A673 (cell line): Measurements from ENCODE around the gene ADK. TPM values are rescaled to one million over a fixed set of nuclear protein-coding genes. Genes with fewer than 3 reads are reported as not detected.
"Not testable (repeated sequence)": the region's sequence is repeated elsewhere in the genome, so short reads cannot be mapped to it uniquely, and the experiment has no call there.

ENCODE experiments used
- BruUV-seq: library from RNA; stranded (reverse); fragments of 400-500 nt; replicated peaks from 2 replicates; lab custom pipeline; 2021; lab: Mats Ljungman, UMichigan
- CTCF ChIA-PET: fragments of 300-600 bp; sonication (Branson Sonifier 250); formaldehyde crosslinking; loops from one replicate; lab custom pipeline; 2022; ENCODE audit warnings: antibody characterized with exemption; lab: Charles Lee
- POLR2A ChIA-PET: fragments of 300-600 bp; sonication (Branson Sonifier 250); formaldehyde crosslinking; loops from one replicate; lab custom pipeline; 2022; ENCODE audit warnings: antibody characterized with exemption; ENCODE audit not compliant: low non-redundant PET; lab: Charles Lee
- DNase-seq: peaks from one replicate; pipeline ENCODE4 v3.0.0-alpha.2; 2015; ENCODE audit warnings: low spot score
- H3K27ac ChIP-seq: fragments of 200-600 bp; sonication (generic); 2 replicates; pipeline ENCODE4 v1.5.1; 2016; ENCODE audit warnings: mixed run types, low read depth, mild to moderate bottlenecking, mixed read lengths, antibody characterized with exemption, low read length; ENCODE audit not compliant: poor library complexity, severe bottlenecking
- H3K27me3 ChIP-seq: fragments of 200-600 bp; sonication (generic); replicated peaks from 2 replicates; pipeline ENCODE4 v1.6.1; 2017; ENCODE audit warnings: mixed run types, low read depth, mild to moderate bottlenecking, mixed read lengths, antibody characterized with exemption, low read length; ENCODE audit not compliant: insufficient read depth, poor library complexity
- H3K36me3 ChIP-seq: fragments of 200-600 bp; sonication (generic); 2 replicates; pipeline ENCODE4 v1.6.1; 2016; ENCODE audit warnings: mixed run types, mild to moderate bottlenecking, mixed read lengths, antibody characterized with exemption, low read length; ENCODE audit not compliant: insufficient read depth, poor library complexity, severe bottlenecking
- H3K4me1 ChIP-seq: fragments of 200-600 bp; sonication (generic); 2 replicates; pipeline ENCODE4 v1.6.1; 2017; ENCODE audit warnings: mixed run types, mild to moderate bottlenecking, mixed read lengths, antibody characterized with exemption, low read length; ENCODE audit not compliant: insufficient read depth, poor library complexity, severe bottlenecking
- H3K4me3 ChIP-seq: fragments of 200-600 bp; sonication (generic); 2 replicates; pipeline ENCODE4 v1.5.1; 2016; ENCODE audit warnings: low read depth, mixed run types, mild to moderate bottlenecking, mixed read lengths, low read length; ENCODE audit not compliant: poor library complexity, severe bottlenecking
- H3K9me3 ChIP-seq: fragments of 200-600 bp; sonication (generic); 2 replicates; pipeline ENCODE4 v1.6.1; 2016; ENCODE audit warnings: mixed run types, low read depth, mild to moderate bottlenecking, mixed read lengths, antibody characterized with exemption, low read length; ENCODE audit not compliant: poor library complexity, severe bottlenecking
- CTCF ChIP-seq: fragments of 300-800, 200-600 bp; sonication (generic); conservative IDR thresholded peaks from 2 replicates; pipeline ENCODE4 v1.5.1; 2017; ENCODE audit warnings: low read depth, mild to moderate bottlenecking, antibody characterized with exemption, low read length, moderate library complexity, mixed read lengths
- EZH2 ChIP-seq: fragments of 200-600 bp; sonication (generic); IDR thresholded peaks from 2 replicates; pipeline ENCODE4 v1.6.1; 2017; ENCODE audit warnings: borderline replicate concordance, low read depth, mild to moderate bottlenecking, mixed read lengths, antibody characterized with exemption, low read length; ENCODE audit not compliant: poor library complexity, severe bottlenecking
- intact Hi-C: fragments of 100-400 bp; cut with micrococcal nuclease; formaldehyde crosslinking; loops from one replicate; pipeline ENCODE4 v1.10.0; 2022; ENCODE audit not compliant: unreplicated experiment
- total RNA-seq: library from RNA; stranded (reverse); gene quantifications from 2 replicates; pipeline ENCODE4 v1.2.3, GENCODE V29; 2021

The ADK gene
- total RNA-seq, 1 experiment from 2014 or later, result 49.0 TPM

GRCh38 chr10:74488907-74489306 is 337.9 kb downstream of the ADK start:
- no TSS peak for BruUV-seq
- POLR2A ChIA-PET, result no interaction called here
- no peak overlapping the region for H3K4me3 ChIP-seq
- CTCF ChIA-PET, result no interaction called here
- H3K36me3 ChIP-seq, result no peaks in the 10 kb centered on the region
- no peaks in the 10 kb centered on the region for H3K27me3 ChIP-seq
- intact Hi-C loops, result no loop called here
- TF ChIP-seq EZH2 (no peak), CTCF (no peak)
- no peak for DNase-seq
- peaks cover 9% of the 10 kb centered on the region for H3K4me1 ChIP-seq
- H3K27ac ChIP-seq, result no peak overlapping the region
- no peaks in the 10 kb centered on the region for H3K9me3 ChIP-seq

- H3K27ac ChIP-seq, result no peak overlapping the region
- intact Hi-C loops, result no loop called here
- no peak overlapping the region for H3K4me3 ChIP-seq
- no peak for DNase-seq
- CTCF ChIA-PET, result interaction anchor here (0.6 kb wide), 1 partner anchor 69 kb away, joined by 4 read pairs; no protein-coding TSS in a partner anchor
- no peaks in the 10 kb centered on the region for H3K36me3 ChIP-seq
- no peaks in the 10 kb centered on the region for H3K27me3 ChIP-seq
- POLR2A ChIA-PET, result no interaction called here
- BruUV-seq, result no TSS peak
- TF ChIP-seq CTCF (no peak), EZH2 (no peak)
- H3K9me3 ChIP-seq, result no peaks in the 10 kb centered on the region
- peaks cover 9% of the 10 kb centered on the region for H3K4me1 ChIP-seq
These were observed 339.5 kb downstream of the ADK start for GRCh38 chr10:74490551-74490950.

- ChIA-PET CTCF (interaction anchor here (0.6 kb wide), 1 partner anchor 69 kb away, joined by 4 read pairs; no protein-coding TSS in a partner anchor), POLR2A (no interaction called here)
- Histone ChIP-seq H3K27ac (no peak overlapping the region), H3K4me3 (no peak overlapping the region), H3K27me3 (no peaks in the 10 kb centered on the region), H3K4me1 (peaks cover 9% of the 10 kb centered on the region), H3K36me3 (no peaks in the 10 kb centered on the region), H3K9me3 (no peaks in the 10 kb centered on the region)
- BruUV-seq, result no TSS peak
- intact Hi-C loops, result no loop called here
- no peak for DNase-seq
- no peak for TF ChIP-seq CTCF
- TF ChIP-seq EZH2, result no peak
These were observed 340.0 kb downstream of the ADK start for GRCh38 chr10:74491014-74491413.

- H3K27me3 ChIP-seq, H3K4me3 ChIP-seq, BruUV-seq, POLR2A ChIA-PET, H3K27ac ChIP-seq, intact Hi-C loops, H3K36me3 ChIP-seq, DNase-seq, H3K4me1 ChIP-seq, H3K9me3 ChIP-seq, CTCF ChIA-PET: not testable (repeated sequence)
These were observed 345.3 kb downstream of the ADK start for GRCh38 chr10:74496276-74496675.

- H3K36me3 ChIP-seq, intact Hi-C loops, POLR2A ChIA-PET, CTCF ChIA-PET, BruUV-seq, DNase-seq, H3K27me3 ChIP-seq, H3K27ac ChIP-seq, H3K9me3 ChIP-seq, H3K4me3 ChIP-seq: not testable (repeated sequence)
- H3K4me1 ChIP-seq, result peaks cover 15% of the 10 kb centered on the region
These were observed 347.6 kb downstream of the ADK start for GRCh38 chr10:74498664-74499063.
